Type B pancreatic cell (in vitro differentiated cells): ENCODE measurements around the gene COL4A2. TPM values are rescaled to one million over a fixed set of nuclear protein-coding genes. Genes with fewer than 3 reads are reported as not detected.

ENCODE experiments used
- DNase-seq: peaks from one replicate; pipeline ENCODE4 v3.0.0; 2021; ENCODE audit warnings: mixed read lengths; ENCODE audit not compliant: unreplicated experiment; ENCODE audit errors: extremely low spot score
- H3K27ac Mint-ChIP-seq: 2 replicates; pipeline ENCODE4 v1.8.0; 2021; ENCODE audit warnings: mild to moderate bottlenecking, mixed read lengths
- H3K27me3 Mint-ChIP-seq: 2 replicates; pipeline ENCODE4 v1.8.0; 2021; ENCODE audit warnings: mixed read lengths
- H3K36me3 Mint-ChIP-seq: 2 replicates; pipeline ENCODE4 v1.8.0; 2021; ENCODE audit warnings: mixed read lengths
- H3K4me1 Mint-ChIP-seq: one replicate; pipeline ENCODE4 v1.8.0; 2021; ENCODE audit warnings: mixed read lengths; ENCODE audit not compliant: unreplicated experiment
- H3K4me3 Mint-ChIP-seq: 2 replicates; pipeline ENCODE4 v1.8.0; 2021; ENCODE audit warnings: mild to moderate bottlenecking, mixed read lengths
- H3K9me3 Mint-ChIP-seq: 2 replicates; pipeline ENCODE4 v1.8.0; 2021; ENCODE audit warnings: mixed read lengths
- total RNA-seq: library from RNA; stranded (reverse); gene quantifications from 2 replicates; pipeline ENCODE4 v1.2.1, GENCODE V29; 2021; ENCODE audit warnings: low replicate concordance
- TF ChIP-seq, protein P1 (sequence below): fragments of 200-600 bp; sonication (generic); conservative IDR thresholded peaks from 2 replicates; pipeline ENCODE4 v1.5.0; 2021; ENCODE audit warnings: antibody characterized with exemption, mild to moderate bottlenecking

Gene COL4A2
- total RNA-seq, 1 donor from 2014 or later, result 145 TPM

DNA sequence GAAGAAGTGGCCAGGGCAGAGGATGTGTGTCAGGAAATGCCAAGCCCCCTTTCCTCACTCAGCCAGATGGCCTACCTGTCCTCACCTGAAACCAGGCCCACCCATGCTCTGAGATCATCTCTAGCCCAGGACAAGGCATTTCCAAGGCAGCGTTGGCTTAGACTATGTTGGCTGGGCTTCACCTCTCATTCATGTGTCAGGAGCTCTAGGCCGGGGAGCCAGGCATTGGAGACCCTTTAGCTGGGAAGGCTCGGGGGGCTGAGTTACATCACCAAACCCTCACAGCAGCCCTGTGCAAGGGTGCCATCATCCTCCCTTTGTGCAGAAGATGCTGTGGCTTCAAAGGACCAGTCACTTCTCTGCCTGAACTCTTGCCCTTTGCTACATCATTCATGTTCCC, 40.0 kb downstream of the COL4A2 start:
- peaks cover 4% of the 10 kb centered on the region for H3K9me3 Mint-ChIP-seq
- H3K4me3 Mint-ChIP-seq, result no peak overlapping the region
- H3K36me3 Mint-ChIP-seq, result peaks cover 12% of the 10 kb centered on the region
- peaks cover 5% of the 10 kb centered on the region for H3K4me1 Mint-ChIP-seq
- no peaks in the 10 kb centered on the region for H3K27me3 Mint-ChIP-seq
- H3K27ac Mint-ChIP-seq, result no peak overlapping the region
- TF ChIP-seq, protein P1, sequence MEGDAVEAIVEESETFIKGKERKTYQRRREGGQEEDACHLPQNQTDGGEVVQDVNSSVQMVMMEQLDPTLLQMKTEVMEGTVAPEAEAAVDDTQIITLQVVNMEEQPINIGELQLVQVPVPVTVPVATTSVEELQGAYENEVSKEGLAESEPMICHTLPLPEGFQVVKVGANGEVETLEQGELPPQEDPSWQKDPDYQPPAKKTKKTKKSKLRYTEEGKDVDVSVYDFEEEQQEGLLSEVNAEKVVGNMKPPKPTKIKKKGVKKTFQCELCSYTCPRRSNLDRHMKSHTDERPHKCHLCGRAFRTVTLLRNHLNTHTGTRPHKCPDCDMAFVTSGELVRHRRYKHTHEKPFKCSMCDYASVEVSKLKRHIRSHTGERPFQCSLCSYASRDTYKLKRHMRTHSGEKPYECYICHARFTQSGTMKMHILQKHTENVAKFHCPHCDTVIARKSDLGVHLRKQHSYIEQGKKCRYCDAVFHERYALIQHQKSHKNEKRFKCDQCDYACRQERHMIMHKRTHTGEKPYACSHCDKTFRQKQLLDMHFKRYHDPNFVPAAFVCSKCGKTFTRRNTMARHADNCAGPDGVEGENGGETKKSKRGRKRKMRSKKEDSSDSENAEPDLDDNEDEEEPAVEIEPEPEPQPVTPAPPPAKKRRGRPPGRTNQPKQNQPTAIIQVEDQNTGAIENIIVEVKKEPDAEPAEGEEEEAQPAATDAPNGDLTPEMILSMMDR, result no peak
- DNase-seq, result no peak

DNA sequence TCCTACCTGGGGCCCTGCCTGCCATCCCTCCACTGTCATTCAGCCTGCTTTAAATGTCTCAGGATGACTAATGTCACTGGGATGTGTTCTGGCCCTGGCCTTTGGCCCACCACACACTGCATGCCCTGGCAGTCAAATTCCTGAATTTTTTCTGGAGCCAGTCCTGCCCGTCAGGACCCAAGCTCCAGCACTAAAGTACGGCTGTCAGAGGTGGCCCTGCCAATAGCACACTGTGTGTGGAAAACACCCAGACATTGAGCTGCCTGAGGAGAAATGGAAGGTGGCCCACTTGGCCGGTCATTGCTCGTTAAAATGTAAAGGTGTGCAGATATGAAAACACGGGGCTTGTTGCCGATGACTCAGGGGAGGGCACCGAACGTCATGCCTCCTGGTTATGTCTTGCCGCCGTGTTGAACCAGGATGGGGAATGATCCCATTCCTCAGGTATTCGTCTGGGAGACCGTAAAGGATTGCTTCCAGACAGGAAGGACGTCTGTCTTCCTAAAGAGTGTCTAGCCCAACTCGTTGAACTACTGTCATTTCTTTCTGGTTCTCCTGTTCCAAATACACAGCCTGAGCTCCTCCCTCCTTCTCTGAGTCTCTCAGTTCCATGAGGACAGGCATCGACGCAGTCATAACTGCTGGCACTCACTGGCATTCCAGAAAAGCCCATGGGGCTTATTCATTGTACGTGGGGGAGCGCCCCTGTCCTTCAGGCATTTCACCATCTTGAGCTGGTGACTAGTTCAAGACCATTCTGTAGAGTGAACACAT, 40.6 kb downstream of the COL4A2 start:
- no peak overlapping the region for H3K27ac Mint-ChIP-seq
- no peak for DNase-seq
- peaks cover 4% of the 10 kb centered on the region for H3K9me3 Mint-ChIP-seq
- TF ChIP-seq, protein P1, result no peak
- no peaks in the 10 kb centered on the region for H3K27me3 Mint-ChIP-seq
- H3K36me3 Mint-ChIP-seq, result peaks cover 12% of the 10 kb centered on the region
- no peak overlapping the region for H3K4me3 Mint-ChIP-seq
- peaks cover 5% of the 10 kb centered on the region for H3K4me1 Mint-ChIP-seq

- Mint-ChIP-seq H3K9me3 (peaks cover 4% of the 10 kb centered on the region), H3K4me1 (peaks cover 5% of the 10 kb centered on the region), H3K27ac (no peak overlapping the region), H3K27me3 (no peaks in the 10 kb centered on the region), H3K36me3 (peaks cover 12% of the 10 kb centered on the region), H3K4me3 (no peak overlapping the region)
- TF ChIP-seq, protein P1, result no peak
- DNase-seq, result no peak
Observed at GRCh38 chr13:110348309-110349105, 41.4 kb downstream of the COL4A2 start.

- H3K36me3 Mint-ChIP-seq, result peaks cover 7% of the 10 kb centered on the region
Observed at GRCh38 chr13:110349239-110349638, 42.2 kb downstream of the COL4A2 start.

DNA sequence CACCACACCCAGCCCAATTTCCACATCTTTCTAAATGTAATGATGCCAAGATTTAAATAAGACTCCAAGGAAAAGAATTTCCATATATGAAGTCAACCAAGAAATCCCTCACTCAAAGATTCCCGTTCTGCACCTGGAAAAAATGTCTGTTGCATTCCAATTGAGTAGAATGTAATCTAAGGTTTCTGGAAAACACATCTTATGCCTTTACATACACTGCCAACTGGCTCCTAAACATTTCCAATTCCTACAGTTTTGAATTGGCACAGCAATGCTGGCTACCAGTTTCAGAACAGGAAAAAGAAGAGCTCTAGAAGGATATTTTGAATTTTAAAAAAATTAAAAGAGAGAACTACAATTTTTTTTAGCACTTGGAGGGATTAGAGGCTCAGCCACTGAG, 43.0 kb downstream of the COL4A2 start:
- no peak for DNase-seq
- H3K27ac Mint-ChIP-seq, result no peak overlapping the region
- H3K36me3 Mint-ChIP-seq, result peaks cover 3% of the 10 kb centered on the region
- H3K9me3 Mint-ChIP-seq, result no peaks in the 10 kb centered on the region
- TF ChIP-seq, protein P1, result no peak
- H3K4me3 Mint-ChIP-seq, result no peak overlapping the region
- H3K27me3 Mint-ChIP-seq, result no peaks in the 10 kb centered on the region
- peaks cover 5% of the 10 kb centered on the region for H3K4me1 Mint-ChIP-seq

More at GRCh38 chr13:110349239-110349638, 42.2 kb downstream of the COL4A2 start:
- Mint-ChIP-seq H3K27me3 (no peaks in the 10 kb centered on the region), H3K27ac (no peak overlapping the region), H3K9me3 (peaks cover 4% of the 10 kb centered on the region), H3K4me1 (peaks cover 5% of the 10 kb centered on the region), H3K4me3 (no peak overlapping the region)
- DNase-seq, result no peak
- TF ChIP-seq, protein P1, result no peak
